ENCODE data around the gene CABYR. TPM values are rescaled to one million over a fixed set of nuclear protein-coding genes. Genes with fewer than 3 reads are reported as not detected.

Gene CABYR
- total RNA-seq, 1 experiment from 2014 or later: 10.6 TPM

DNA sequence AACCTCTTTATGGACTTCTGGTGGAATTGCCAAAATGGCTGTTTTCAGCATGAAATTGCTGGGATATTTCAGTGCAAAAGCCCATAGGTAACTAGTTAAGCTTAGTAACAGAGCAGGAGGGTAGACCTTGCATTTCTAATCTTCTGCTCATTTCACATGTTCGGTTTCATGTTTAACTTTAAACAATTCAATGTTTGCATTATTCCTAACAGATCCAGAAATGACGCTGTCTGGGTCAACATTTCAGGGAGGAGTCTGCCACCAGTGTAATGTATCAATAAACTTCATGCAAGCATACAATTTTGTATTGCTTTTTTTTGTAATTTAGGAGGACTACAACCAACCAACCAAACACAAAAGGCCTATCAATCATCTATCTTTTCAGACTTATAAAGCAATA is 22.4 kb downstream of the CABYR start:
- no peak overlapping the region for H3K4me3 Mint-ChIP-seq (ENCODE audit: low read depth, unreplicated experiment)
- H3K27ac Mint-ChIP-seq (ENCODE audit: unreplicated experiment): no peak overlapping the region
- H3K9me3 Mint-ChIP-seq (ENCODE audit: low read depth, unreplicated experiment): no peaks in the 10 kb centered on the region
- H3K36me3 Mint-ChIP-seq (ENCODE audit: insufficient read depth, unreplicated experiment): peaks cover 14% of the 10 kb centered on the region
- DNase-seq: no peak
- intact Hi-C loops (cut with micrococcal nuclease; ENCODE audit: unreplicated experiment): no loop called here
- no peaks in the 10 kb centered on the region for H3K27me3 Mint-ChIP-seq (ENCODE audit: unreplicated experiment)
- BruUV-seq (replicated peaks): no TSS peak
- H3K4me1 Mint-ChIP-seq (ENCODE audit: low read depth, unreplicated experiment): peaks cover 9% of the 10 kb centered on the region
- no peak for TF ChIP-seq CTCF (IDR thresholded peaks at IDR 0.05; ENCODE audit: unreplicated experiment)
- CTCF ChIA-PET: no interaction called here

DNA sequence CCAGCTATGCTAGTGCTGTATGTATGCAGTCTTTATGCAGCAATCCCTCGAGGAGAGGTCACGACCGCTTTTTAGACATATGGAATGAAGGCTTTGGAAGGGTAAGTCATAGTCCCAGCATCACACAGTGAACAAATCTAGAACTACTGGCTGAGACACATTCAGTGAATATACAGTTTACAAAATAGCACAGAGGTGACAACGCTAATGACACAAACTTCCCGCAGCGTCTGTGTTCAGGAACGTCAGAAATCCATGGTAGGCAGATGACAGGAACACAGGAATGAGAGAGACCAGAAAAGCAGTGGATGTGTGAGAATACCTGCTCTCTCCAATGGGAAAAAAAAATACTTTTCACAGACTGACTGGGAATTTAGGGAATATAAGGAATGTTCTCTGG is 29.6 kb downstream of the CABYR start:
- Mint-ChIP-seq H3K27me3 (ENCODE audit: unreplicated experiment) (no peaks in the 10 kb centered on the region), H3K9me3 (ENCODE audit: low read depth, unreplicated experiment) (no peaks in the 10 kb centered on the region), H3K4me1 (ENCODE audit: low read depth, unreplicated experiment) (no peaks in the 10 kb centered on the region), H3K36me3 (ENCODE audit: insufficient read depth, unreplicated experiment) (peaks cover 9% of the 10 kb centered on the region), H3K4me3 (ENCODE audit: low read depth, unreplicated experiment) (no peak overlapping the region), H3K27ac (ENCODE audit: unreplicated experiment) (no peak overlapping the region)
- no peak for DNase-seq
- TF ChIP-seq CTCF (IDR thresholded peaks at IDR 0.05; ENCODE audit: unreplicated experiment): no peak
- CTCF ChIA-PET: no interaction called here
- intact Hi-C loops (cut with micrococcal nuclease; ENCODE audit: unreplicated experiment): no loop called here
- no TSS peak for BruUV-seq (replicated peaks)

DNA sequence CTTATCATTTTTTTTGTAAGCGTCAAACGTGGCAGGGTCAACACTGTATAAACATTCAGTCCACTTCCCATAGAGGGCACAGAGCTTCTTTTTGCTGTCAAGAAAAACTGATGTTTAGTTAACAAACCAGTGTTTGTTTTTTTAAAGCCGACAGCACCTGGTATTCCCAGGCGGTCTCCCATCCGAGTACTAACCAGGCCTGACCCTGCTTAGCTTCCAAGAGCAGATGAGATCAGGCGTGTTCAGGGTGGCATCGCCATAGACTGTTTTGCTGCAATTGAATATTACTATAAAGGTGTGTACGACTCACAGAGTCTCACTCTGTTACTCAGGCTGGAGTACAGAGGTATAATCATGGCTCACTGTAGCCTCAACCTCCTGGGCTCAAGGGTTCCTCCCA is 31.5 kb downstream of the CABYR start:
- no peak for TF ChIP-seq CTCF (IDR thresholded peaks at IDR 0.05; ENCODE audit: unreplicated experiment)
- H3K36me3 Mint-ChIP-seq (ENCODE audit: insufficient read depth, unreplicated experiment): no peaks in the 10 kb centered on the region
- no peaks in the 10 kb centered on the region for H3K27me3 Mint-ChIP-seq (ENCODE audit: unreplicated experiment)
- intact Hi-C loops (cut with micrococcal nuclease; ENCODE audit: unreplicated experiment): loop anchor here (10.0 kb wide), 1 partner anchor 144 kb away; no protein-coding TSS in a partner anchor
- no peaks in the 10 kb centered on the region for H3K9me3 Mint-ChIP-seq (ENCODE audit: low read depth, unreplicated experiment)
- H3K4me3 Mint-ChIP-seq (ENCODE audit: low read depth, unreplicated experiment): no peak overlapping the region
- H3K27ac Mint-ChIP-seq (ENCODE audit: unreplicated experiment): no peak overlapping the region
- DNase-seq: no peak
- CTCF ChIA-PET: no interaction called here
- no peaks in the 10 kb centered on the region for H3K4me1 Mint-ChIP-seq (ENCODE audit: low read depth, unreplicated experiment)
- no TSS peak for BruUV-seq (replicated peaks)

DNA sequence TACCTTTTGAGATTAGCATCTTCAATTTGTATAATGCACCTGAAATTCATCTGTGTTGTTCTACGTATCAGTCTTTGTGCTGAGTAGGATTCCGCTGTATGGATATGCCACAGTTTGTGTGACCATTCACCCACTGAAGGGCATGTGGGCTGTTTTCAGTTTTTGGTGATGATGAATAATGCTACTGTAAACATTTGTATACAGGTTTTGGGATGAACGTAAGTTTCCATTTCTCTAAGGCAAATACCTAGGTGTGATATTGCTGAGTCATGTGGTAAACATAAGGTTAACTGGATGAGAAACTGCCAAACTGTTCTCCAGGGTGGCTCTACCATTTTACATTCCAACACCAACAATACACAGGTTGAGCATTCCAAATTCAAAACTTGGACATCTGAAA is 35.1 kb downstream of the CABYR start:
- H3K36me3 Mint-ChIP-seq (ENCODE audit: insufficient read depth, unreplicated experiment): no peaks in the 10 kb centered on the region
- no TSS peak for BruUV-seq (replicated peaks)
- H3K4me1 Mint-ChIP-seq (ENCODE audit: low read depth, unreplicated experiment): no peaks in the 10 kb centered on the region
- no peak for TF ChIP-seq CTCF (IDR thresholded peaks at IDR 0.05; ENCODE audit: unreplicated experiment)
- H3K9me3 Mint-ChIP-seq (ENCODE audit: low read depth, unreplicated experiment): no peaks in the 10 kb centered on the region
- CTCF ChIA-PET: no interaction called here
- intact Hi-C loops (cut with micrococcal nuclease; ENCODE audit: unreplicated experiment): loop anchor here (10.0 kb wide), 1 partner anchor 141 kb away; no protein-coding TSS in a partner anchor
- no peak overlapping the region for H3K27ac Mint-ChIP-seq (ENCODE audit: unreplicated experiment)
- H3K27me3 Mint-ChIP-seq (ENCODE audit: unreplicated experiment): no peaks in the 10 kb centered on the region
- no peak for DNase-seq
- H3K4me3 Mint-ChIP-seq (ENCODE audit: low read depth, unreplicated experiment): no peak overlapping the region
